GM20431 (cell line): Measurements from ENCODE around the gene HAUS1.
"Not testable (repeated sequence)": the region's sequence is repeated elsewhere in the genome, so short reads cannot be mapped to it uniquely, and the experiment has no call there.

Experiments used
- in situ Hi-C: fragments of 300-500 bp; cut with MseI, MboI; formaldehyde crosslinking; loops from one replicate; pipeline ENCODE4 v1.15.0; 2020; ENCODE audit warnings: low sequenced_read_pairs; ENCODE audit not compliant: unreplicated experiment

The HAUS1 gene

GRCh38 chr18:46084431-46084830 lies 19.8 kb upstream of the HAUS1 start:
- in situ Hi-C loops = no loop called here

- in situ Hi-C loops = not testable (repeated sequence)
Measured at GRCh38 chr18:46088501-46088900, 15.7 kb upstream of the HAUS1 start.

GRCh38 chr18:46095532-46095931 lies 8.7 kb upstream of the HAUS1 start:
- in situ Hi-C loops = no loop called here

- in situ Hi-C loops = no loop called here
Measured at GRCh38 chr18:46096651-46097300, 7.4 kb upstream of the HAUS1 start.

- in situ Hi-C loops = no loop called here
Measured at GRCh38 chr18:46097431-46097800, 6.8 kb upstream of the HAUS1 start.

GRCh38 chr18:46097801-46098615 lies 6.2 kb upstream of the HAUS1 start, which contains the start of gene ATP5F1A:
Gene ATP5F1A, minus strand, starts transcription at chr18:46098296. Its CDS starts 65 bp downstream, at chr18:46098231.
- in situ Hi-C loops = no loop called here

- in situ Hi-C loops = no loop called here
Measured at GRCh38 chr18:46098616-46098933, 5.6 kb upstream of the HAUS1 start.

GRCh38 chr18:46099463-46099862 lies 4.7 kb upstream of the HAUS1 start:
- in situ Hi-C loops = no loop called here

- in situ Hi-C loops = no loop called here
Measured at GRCh38 chr18:46109386-46109785, 5.2 kb downstream of the HAUS1 start.

GRCh38 chr18:46110406-46110805 lies 6.2 kb downstream of the HAUS1 start:
- in situ Hi-C loops = no loop called here

- in situ Hi-C loops = no loop called here
Measured at GRCh38 chr18:46113751-46114150, 9.6 kb downstream of the HAUS1 start.

GRCh38 chr18:46126625-46127024 lies 22.4 kb downstream of the HAUS1 start:
- in situ Hi-C loops = not testable (repeated sequence)

- in situ Hi-C loops = no loop called here
Measured at GRCh38 chr18:46130061-46130460, 25.9 kb downstream of the HAUS1 start.

- in situ Hi-C loops = not testable (repeated sequence)
Measured at GRCh38 chr18:46130549-46130948, 26.4 kb downstream of the HAUS1 start.

GRCh38 chr18:46133534-46133933 lies 29.3 kb downstream of the HAUS1 start:
- in situ Hi-C loops = no loop called here

- in situ Hi-C loops = no loop called here
Measured at GRCh38 chr18:46134920-46135675, 30.9 kb downstream of the HAUS1 start.

- in situ Hi-C loops = no loop called here
Measured at GRCh38 chr18:46140173-46140572, 36.0 kb downstream of the HAUS1 start.

- in situ Hi-C loops = no loop called here
Measured at GRCh38 chr18:46141199-46141598, 37.0 kb downstream of the HAUS1 start.

- in situ Hi-C loops = no loop called here
Measured at GRCh38 chr18:46148810-46149209, 44.6 kb downstream of the HAUS1 start.

GRCh38 chr18:46152436-46152807 lies 48.2 kb downstream of the HAUS1 start:
- in situ Hi-C loops = loop anchor here (25.0 kb wide), 1 partner anchor 510 kb away; the partner anchor contains the start of gene LOXHD1
